Measurements from ENCODE around the gene TRIM41.

Gene TRIM41

DNA sequence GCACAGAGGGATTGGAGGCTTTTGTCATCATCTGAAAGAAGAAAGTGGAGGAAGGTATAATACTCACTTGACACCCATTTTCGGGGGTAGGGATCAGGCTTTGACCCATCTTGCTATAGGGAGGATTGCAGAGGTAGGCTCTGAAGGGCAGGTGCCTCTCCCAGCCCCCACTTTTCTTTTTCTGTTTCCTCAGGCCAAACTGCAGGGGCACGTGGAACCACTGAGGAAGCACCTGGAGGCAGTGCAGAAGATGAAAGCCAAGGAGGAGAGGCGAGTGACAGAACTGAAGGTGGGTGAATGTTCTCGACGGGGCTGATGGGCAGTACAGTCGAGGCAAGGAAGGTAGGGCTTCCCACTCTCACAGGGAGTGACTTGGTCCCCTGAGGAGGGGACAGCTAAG, 7.5 kb downstream of the TRIM41 start:
- no peak overlapping the region for H3K4me3 ChIP-seq (replicated peaks; ENCODE audit: low read depth, low read length)
- TF ChIP-seq, protein P1, sequence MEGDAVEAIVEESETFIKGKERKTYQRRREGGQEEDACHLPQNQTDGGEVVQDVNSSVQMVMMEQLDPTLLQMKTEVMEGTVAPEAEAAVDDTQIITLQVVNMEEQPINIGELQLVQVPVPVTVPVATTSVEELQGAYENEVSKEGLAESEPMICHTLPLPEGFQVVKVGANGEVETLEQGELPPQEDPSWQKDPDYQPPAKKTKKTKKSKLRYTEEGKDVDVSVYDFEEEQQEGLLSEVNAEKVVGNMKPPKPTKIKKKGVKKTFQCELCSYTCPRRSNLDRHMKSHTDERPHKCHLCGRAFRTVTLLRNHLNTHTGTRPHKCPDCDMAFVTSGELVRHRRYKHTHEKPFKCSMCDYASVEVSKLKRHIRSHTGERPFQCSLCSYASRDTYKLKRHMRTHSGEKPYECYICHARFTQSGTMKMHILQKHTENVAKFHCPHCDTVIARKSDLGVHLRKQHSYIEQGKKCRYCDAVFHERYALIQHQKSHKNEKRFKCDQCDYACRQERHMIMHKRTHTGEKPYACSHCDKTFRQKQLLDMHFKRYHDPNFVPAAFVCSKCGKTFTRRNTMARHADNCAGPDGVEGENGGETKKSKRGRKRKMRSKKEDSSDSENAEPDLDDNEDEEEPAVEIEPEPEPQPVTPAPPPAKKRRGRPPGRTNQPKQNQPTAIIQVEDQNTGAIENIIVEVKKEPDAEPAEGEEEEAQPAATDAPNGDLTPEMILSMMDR (IDR thresholded peaks at IDR 0.05; ENCODE audit: low read depth, low read length, missing control alignments): no peak
- no peak for DNase-seq (ENCODE audit: extremely low read depth, low read depth)

DNA sequence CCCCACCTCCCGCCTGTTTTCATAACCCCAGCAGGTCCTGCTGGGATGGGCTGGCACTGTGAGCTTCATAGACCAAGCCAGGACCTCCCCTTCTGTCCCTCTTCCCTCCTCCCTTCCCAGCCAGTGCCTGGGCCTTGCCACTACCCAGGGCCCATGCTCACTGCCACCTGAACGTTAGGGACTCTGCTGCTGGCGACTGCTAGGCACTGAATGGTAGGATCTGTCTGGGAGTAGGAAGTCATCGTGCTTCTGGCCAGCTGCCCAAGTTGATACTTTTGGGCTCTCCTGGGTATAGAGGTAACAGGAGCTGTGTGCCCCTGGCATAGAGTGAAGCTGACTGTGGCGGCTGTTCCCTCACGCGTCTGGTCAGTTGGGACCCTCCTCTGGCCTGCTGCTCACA, 8.4 kb downstream of the TRIM41 start:
- TF ChIP-seq, protein P1 (IDR thresholded peaks at IDR 0.05; ENCODE audit: low read depth, low read length, missing control alignments): no peak
- DNase-seq (ENCODE audit: extremely low read depth, low read depth): no peak
- H3K4me3 ChIP-seq (replicated peaks; ENCODE audit: low read depth, low read length): no peak overlapping the region

DNA sequence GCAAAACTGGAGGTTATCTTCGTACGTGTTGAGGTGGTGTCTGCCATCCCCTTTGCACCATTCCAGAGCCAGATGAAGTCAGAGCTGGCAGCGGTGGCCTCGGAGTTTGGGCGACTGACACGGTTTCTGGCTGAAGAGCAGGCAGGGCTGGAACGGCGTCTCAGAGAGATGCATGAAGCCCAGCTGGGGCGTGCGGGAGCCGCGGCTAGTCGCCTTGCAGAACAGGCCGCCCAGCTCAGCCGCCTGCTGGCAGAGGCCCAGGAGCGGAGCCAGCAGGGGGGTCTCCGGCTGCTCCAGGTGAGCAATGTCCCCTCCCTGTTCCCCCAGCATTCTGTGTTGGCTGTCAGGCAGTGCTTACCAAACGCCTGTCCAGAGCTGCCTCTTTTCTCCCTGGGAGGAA, 9.5 kb downstream of the TRIM41 start:
- TF ChIP-seq, protein P1 (IDR thresholded peaks at IDR 0.05; ENCODE audit: low read depth, low read length, missing control alignments): no peak
- DNase-seq (ENCODE audit: extremely low read depth, low read depth): no peak
- H3K4me3 ChIP-seq (replicated peaks; ENCODE audit: low read depth, low read length): no peak overlapping the region

DNA sequence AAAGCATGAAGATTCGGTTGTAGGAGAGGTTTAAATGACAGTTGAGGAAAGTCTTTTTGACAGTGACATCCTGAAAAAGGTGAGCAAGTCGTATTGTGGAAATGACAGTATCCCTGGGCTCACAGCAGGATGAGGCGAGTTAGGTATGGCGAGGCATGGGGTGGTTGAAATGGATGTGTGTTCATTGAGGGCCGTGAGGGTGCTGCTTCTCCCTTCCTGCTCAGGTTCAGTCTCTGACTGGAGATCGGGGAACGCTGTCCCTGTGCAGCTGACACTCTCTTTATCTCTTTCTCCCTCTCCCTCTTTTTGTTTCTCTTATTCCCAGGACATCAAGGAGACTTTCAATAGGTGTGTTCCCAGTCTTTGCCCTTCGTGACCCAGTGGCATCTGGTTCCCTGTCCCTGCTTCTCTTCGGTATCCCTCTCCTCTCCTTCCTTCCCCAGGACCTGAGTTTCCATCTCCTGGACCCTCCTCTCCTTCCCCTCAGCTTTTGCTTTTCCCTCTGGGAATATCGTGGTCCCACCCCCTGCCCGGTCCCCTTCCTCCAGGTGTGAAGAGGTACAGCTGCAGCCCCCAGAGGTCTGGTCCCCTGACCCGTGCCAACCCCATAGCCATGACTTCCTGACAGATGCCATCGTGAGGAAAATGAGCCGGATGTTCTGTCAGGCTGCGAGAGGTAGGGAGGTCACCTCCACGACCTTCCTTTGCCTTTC, 10.2 kb downstream of the TRIM41 start:
- H3K4me3 ChIP-seq (replicated peaks; ENCODE audit: low read depth, low read length): no peak overlapping the region
- DNase-seq (ENCODE audit: extremely low read depth, low read depth): no peak
- TF ChIP-seq, protein P1 (IDR thresholded peaks at IDR 0.05; ENCODE audit: low read depth, low read length, missing control alignments): no peak

DNA sequence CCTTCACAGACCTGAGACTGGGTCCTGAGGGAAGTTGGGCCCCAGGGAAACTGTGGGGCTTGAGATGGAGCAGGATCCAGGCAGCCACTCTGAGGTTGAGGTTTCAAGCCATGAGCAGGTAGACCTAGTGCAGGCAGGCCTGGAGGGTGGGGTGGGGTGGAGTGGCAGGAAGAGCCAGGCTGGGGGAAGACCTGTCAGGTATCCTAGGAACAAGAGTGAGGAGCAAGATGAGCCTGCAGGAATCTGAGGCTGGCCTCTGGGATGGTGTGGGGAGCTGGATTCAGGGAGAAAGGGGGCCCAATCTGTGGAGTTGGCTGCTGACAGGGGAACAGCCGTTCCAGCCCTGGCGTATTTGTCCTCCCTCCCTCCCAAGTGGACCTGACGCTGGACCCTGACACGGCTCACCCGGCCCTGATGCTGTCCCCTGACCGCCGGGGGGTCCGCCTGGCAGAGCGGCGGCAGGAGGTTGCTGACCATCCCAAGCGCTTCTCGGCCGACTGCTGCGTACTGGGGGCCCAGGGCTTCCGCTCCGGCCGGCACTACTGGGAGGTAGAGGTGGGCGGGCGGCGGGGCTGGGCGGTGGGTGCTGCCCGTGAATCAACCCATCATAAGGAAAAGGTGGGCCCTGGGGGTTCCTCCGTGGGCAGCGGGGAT, 10.8 kb downstream of the TRIM41 start:
- no peak for DNase-seq (ENCODE audit: extremely low read depth, low read depth)
- TF ChIP-seq, protein P1 (IDR thresholded peaks at IDR 0.05; ENCODE audit: low read depth, low read length, missing control alignments): no peak
- H3K4me3 ChIP-seq (replicated peaks; ENCODE audit: low read depth, low read length): no peak overlapping the region

DNA sequence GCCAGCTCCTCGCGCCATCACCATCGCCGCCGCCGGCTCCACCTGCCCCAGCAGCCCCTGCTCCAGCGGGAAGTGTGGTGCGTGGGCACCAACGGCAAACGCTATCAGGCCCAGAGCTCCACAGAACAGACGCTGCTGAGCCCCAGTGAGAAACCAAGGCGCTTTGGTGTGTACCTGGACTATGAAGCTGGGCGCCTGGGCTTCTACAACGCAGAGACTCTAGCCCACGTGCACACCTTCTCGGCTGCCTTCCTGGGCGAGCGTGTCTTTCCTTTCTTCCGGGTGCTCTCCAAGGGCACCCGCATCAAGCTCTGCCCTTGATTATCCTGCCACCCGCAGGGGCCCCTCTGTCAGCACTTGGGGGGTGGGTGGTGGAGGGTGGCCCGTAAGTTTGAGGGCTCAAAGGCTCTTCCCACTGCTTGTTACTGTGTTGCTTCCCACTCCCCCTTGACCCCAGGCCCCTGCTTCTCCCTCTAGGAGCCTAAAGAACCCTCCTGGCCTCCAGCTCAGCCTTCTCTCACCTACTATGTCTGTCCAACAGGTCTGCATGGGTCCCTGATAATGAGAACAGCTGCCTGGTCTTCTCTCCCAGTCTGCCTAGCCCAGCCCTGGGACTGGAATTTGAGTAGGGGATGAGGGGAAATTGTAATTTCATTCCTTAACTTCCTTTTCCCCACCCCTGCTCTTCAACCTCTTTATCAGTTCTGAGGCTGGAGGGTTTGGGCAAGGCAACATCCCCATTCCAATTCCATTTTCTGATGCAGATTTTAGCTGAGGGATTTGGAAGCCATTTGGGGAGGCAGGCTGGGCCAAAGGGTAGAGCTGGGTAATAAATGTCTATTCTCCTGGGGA, 11.6 kb downstream of the TRIM41 start:
- no peak overlapping the region for H3K4me3 ChIP-seq (replicated peaks; ENCODE audit: low read depth, low read length)
- DNase-seq (ENCODE audit: extremely low read depth, low read depth): no peak
- TF ChIP-seq, protein P1 (IDR thresholded peaks at IDR 0.05; ENCODE audit: low read depth, low read length, missing control alignments): no peak
